Stomach (tissue), 9 donors: ENCODE data around the gene RDH16. TPM values are rescaled to one million over a fixed set of nuclear protein-coding genes. Genes with fewer than 3 reads are reported as not detected.

Source experiments
- DNase-seq, 2 donors: peaks; one replicate each; pipeline versions ENCODE4 v3.0.0 to v3.0.0-alpha.2; 2013 to 2019
- H3K27ac ChIP-seq, 5 donors: fragments of 200-600 bp in 4 of 5; sonication (generic) in 4 of 5; one replicate each; pipeline ENCODE4 v1.5.1; 2013 to 2019; ENCODE audit warnings: mild to moderate bottlenecking in 1 of 5, moderate library complexity in 1 of 5
- H3K27me3 ChIP-seq, 3 donors: fragments of 200-600 bp; sonication (generic); one replicate each; pipeline ENCODE4 v1.5.1; 2017 to 2019; ENCODE audit warnings: mixed run types in 1 of 3
- H3K36me3 ChIP-seq, 4 donors: fragments of 200-600 bp; sonication (generic); 1 replicate in 3 of 4; 2 replicates in 1 of 4; pipeline ENCODE4 v1.5.1; 2016 to 2019
- H3K4me1 ChIP-seq, 4 donors: fragments of 200-600 bp; sonication (generic); one replicate each; pipeline ENCODE4 v1.5.1; 2016 to 2019
- H3K4me3 ChIP-seq, 4 donors: fragments of 200-600 bp; sonication (generic) in 3 of 4; one replicate each; pipeline ENCODE4 v1.5.1; 2016 to 2019; ENCODE audit warnings: mild to moderate bottlenecking in 1 of 4
- H3K9me3 ChIP-seq, 4 donors: fragments of 200-600 bp; sonication (generic); one replicate each; pipeline ENCODE4 v1.5.1; 2016 to 2019
- EP300 ChIP-seq: sonication (generic); formaldehyde crosslinking; IDR thresholded peaks from one replicate; pipeline ENCODE4 v1.6.1; 2017; ENCODE audit warnings: antibody characterized with exemption
- POLR2A ChIP-seq, 4 donors: fragments of 450-650 bp; IDR thresholded peaks; one replicate each; pipeline ENCODE4 v1.6.1; 2016; ENCODE audit warnings: antibody characterized with exemption in 4 of 4, control low read depth in 2 of 4, mild to moderate bottlenecking in 1 of 4, moderate library complexity in 1 of 4
- POLR2AphosphoS5 ChIP-seq, 3 donors: sonication (generic); formaldehyde crosslinking; IDR thresholded peaks; one replicate each; pipeline ENCODE4 v1.6.1; 2016; ENCODE audit warnings: antibody characterized with exemption in 3 of 3
- WGBS, 5 donors: extraction: QIAGEN DNeasy Blood & Tissue Kit in 3 of 5; methylation state at CpG; one replicate each; pipeline versions ENCODE4 v1.1.5 to v1.1.7; 2013 to 2018; 5-methylcytosine and 5-hydroxymethylcytosine counted together
- intact Hi-C: fragments of 100-400 bp; cut with DNase I; formaldehyde crosslinking; loops from one replicate; pipeline ENCODE4 v1.15.1; 2023; ENCODE audit warnings: low total_unique reads
- polyA plus RNA-seq, 3 donors: library from polyadenylated mRNA; stranded (reverse); fragments of 200-250 nt; gene quantifications; one replicate each; pipeline ENCODE4 v1.2.3, GENCODE V29; 2013
- total RNA-seq, 5 donors: library from RNA; depleted of rRNA; stranded (reverse); fragments of >200 nt; gene quantifications; one replicate each; pipeline versions ENCODE4 v1.1.0 to v1.2.3, GENCODE V29; 2014 to 2016
- TF ChIP-seq, protein P1 (sequence below), 7 experiments: fragments of 450-650 bp in 4 of 7; fragments of 200-600 bp in 3 of 7; sonication (generic) in 3 of 7; IDR thresholded peaks; one replicate each; pipeline ENCODE4 v1.5.1; 2016 to 2019; ENCODE audit warnings: antibody characterized with exemption in 7 of 7, control low read depth in 2 of 7, mild to moderate bottlenecking in 1 of 7
- donor health status: healthy with polysubstance abuse.
- donor health status: Bipolar disorder and iron deficiency.
- donor health status: healthy.

The RDH16 gene
- total and polyA plus RNA-seq, 8 donors, result 0.37 to 1.0 (median 0.68) TPM; not detected in 5

DNA sequence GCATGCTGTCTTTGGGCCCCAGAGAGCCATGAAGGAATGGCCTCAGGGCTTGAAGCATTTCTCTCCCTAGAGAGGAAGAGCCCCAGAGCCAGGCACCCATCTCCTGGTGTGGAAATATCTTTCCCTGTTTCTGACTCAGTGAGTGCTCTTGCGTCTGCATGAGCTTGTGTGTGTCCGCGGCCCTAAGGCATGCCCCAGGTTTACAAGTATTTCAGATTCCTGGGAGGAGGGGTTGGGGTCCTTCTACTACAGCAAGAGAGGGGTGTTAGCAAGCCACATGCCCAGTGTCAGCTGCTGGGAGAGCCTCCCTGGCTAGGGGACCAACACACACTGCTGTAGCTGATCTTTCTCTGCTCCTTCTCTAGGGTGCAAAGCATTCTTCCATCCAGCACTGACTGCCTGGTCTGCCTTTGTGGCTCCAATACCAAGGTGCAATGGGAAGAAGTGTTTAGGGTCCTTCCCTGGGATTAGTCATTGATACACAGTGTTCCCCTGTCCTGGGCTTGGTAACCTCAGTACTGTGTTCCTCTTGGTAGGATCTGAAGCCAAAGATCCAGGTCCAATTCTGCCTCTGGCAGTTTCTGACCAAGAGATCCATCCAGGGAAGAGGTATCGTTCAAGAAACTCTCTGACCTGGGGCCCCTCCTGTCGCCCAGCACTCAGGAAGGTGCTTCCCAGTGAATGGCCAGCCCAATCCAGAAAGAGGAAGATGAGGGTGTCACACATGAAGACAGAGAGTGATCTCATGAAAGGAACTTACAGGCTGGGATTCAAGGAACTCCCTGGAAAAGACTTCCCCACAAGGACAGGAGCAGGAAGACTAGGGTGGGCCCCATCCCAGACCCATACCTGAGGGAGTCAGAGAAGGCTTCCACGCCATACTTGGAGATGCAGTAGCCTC is 3.1 kb downstream of the RDH16 start:
- Histone ChIP-seq H3K36me3 (no peaks in the 10 kb centered on the region), H3K27me3 (no peaks in the 10 kb centered on the region), H3K4me1 (no peaks in the 10 kb centered on the region), H3K27ac (no peak overlapping the region), H3K4me3 (no peak overlapping the region), H3K9me3 (peaks cover 3 to 19% (median 16%) of the 10 kb centered on the region in 4 donors)
- WGBS, 5 donors, result 85 to 92% (median 87%) methylated on average over 6 of the region's 6 CpGs
- TF ChIP-seq POLR2A (IDR thresholded peaks at IDR 0.05), result no peak
- TF ChIP-seq, protein P1, sequence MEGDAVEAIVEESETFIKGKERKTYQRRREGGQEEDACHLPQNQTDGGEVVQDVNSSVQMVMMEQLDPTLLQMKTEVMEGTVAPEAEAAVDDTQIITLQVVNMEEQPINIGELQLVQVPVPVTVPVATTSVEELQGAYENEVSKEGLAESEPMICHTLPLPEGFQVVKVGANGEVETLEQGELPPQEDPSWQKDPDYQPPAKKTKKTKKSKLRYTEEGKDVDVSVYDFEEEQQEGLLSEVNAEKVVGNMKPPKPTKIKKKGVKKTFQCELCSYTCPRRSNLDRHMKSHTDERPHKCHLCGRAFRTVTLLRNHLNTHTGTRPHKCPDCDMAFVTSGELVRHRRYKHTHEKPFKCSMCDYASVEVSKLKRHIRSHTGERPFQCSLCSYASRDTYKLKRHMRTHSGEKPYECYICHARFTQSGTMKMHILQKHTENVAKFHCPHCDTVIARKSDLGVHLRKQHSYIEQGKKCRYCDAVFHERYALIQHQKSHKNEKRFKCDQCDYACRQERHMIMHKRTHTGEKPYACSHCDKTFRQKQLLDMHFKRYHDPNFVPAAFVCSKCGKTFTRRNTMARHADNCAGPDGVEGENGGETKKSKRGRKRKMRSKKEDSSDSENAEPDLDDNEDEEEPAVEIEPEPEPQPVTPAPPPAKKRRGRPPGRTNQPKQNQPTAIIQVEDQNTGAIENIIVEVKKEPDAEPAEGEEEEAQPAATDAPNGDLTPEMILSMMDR (IDR thresholded peaks at IDR 0.05), result no peak
- TF ChIP-seq EP300, result no peak
- no peak for TF ChIP-seq POLR2AphosphoS5 (IDR thresholded peaks at IDR 0.05)
- no peak for DNase-seq
- intact Hi-C loops, result no loop called here

DNA sequence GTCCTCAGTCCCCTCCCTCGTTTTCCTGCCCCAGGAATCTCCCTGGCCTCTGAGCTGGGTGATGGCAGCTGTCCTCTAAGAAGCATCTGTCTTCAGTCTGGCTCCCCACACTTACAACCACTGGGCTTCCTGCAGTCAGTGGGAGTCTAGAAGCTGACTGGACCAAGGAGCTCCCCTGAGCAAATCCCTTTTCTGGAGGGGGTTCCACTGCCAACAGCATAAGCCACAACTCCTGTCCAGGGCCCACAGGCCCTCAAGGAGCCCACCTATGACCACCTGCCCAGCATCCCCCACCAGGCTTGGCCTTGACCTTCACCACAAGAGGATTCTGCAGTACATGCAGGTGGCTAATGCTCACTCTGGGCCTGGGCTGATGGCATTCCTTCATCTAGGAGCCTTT is 4.1 kb downstream of the RDH16 start:
- Histone ChIP-seq H3K4me3 (no peak overlapping the region), H3K36me3 (no peaks in the 10 kb centered on the region), H3K27ac (no peak overlapping the region), H3K9me3 (peaks cover under 1 to 9% (median 7%) of the 10 kb centered on the region in 4 donors), H3K4me1 (no peaks in the 10 kb centered on the region), H3K27me3 (no peaks in the 10 kb centered on the region)
- 8 to 39% (median 10%) methylated on average over 1 of the region's 1 CpG for WGBS, 5 donors
- TF ChIP-seq POLR2A (IDR thresholded peaks at IDR 0.05) (no peak), EP300 (no peak), POLR2AphosphoS5 (IDR thresholded peaks at IDR 0.05) (no peak)
- TF ChIP-seq, protein P1 (IDR thresholded peaks at IDR 0.05), result no peak
- no peak for DNase-seq
- intact Hi-C loops, result no loop called here

DNA sequence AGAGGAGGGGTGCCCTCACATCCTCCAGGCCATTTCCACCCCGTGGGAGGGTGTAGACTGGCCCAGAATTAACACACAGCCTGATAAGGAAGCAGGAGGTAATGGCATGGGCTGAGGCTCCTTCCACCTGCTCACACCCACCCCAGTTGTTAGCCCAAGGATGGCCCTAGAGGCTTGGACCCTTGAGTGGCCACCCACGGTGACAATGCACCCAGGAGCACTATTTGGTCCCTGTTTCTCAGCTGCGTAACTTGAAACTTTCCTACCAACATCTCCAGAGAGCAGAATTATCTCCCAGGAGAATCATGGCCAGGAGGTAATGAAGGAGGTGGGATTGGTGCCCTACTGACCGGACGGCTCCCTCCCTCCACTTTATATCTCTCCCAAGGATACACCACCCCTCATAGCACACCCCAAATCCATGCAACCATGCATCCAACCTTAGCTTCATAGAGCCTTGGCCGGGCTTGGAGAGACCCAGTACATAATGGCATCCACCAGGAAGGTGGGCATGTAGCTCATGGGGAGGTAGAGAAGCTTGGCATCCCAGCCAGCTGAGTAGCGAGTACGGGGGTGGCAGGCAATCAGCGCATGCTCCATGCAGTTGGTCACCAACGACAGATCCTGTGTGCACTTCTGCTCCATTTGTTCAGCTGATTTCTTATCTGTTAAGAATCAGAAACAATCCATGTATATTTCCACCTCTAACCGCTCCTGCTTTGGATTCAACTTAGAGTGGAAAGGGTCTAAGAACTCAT is 5.6 kb downstream of the RDH16 start:
- WGBS, 5 donors, result 83 to 85% (median 84%) methylated on average over 9 to 11 of the region's 11 CpGs
- no peaks in the 10 kb centered on the region for H3K27me3 ChIP-seq

GRCh38 chr12:56948881-56949280 is 8.5 kb downstream of the RDH16 start:
- intact Hi-C loops, result no loop called here
- Histone ChIP-seq H3K27ac (no peak overlapping the region), H3K4me3 (no peak overlapping the region), H3K36me3 (no peaks in the 10 kb centered on the region), H3K4me1 (no peaks in the 10 kb centered on the region), H3K27me3 (no peaks in the 10 kb centered on the region), H3K9me3 (no peaks in the 10 kb centered on the region)
- TF ChIP-seq POLR2A (IDR thresholded peaks at IDR 0.05) (no peak), POLR2AphosphoS5 (IDR thresholded peaks at IDR 0.05) (no peak), EP300 (no peak)
- TF ChIP-seq, protein P1 (IDR thresholded peaks at IDR 0.05), result no peak
- DNase-seq, result no peak
- 91 to 100% (median 97%) methylated on average over 2 of the region's 2 CpGs for WGBS, 5 donors

More for the DNA sequence above, 5.6 kb downstream of the RDH16 start:
- Histone ChIP-seq H3K36me3 (no peaks in the 10 kb centered on the region), H3K9me3 (no peaks in the 10 kb centered on the region), H3K27ac (no peak overlapping the region), H3K4me3 (no peak overlapping the region), H3K4me1 (no peaks in the 10 kb centered on the region)
- DNase-seq, result no peak
- TF ChIP-seq, protein P1 (IDR thresholded peaks at IDR 0.05), result no peak
- no peak for TF ChIP-seq POLR2A (IDR thresholded peaks at IDR 0.05)
- TF ChIP-seq EP300, result no peak
- no peak for TF ChIP-seq POLR2AphosphoS5 (IDR thresholded peaks at IDR 0.05)
- intact Hi-C loops, result no loop called here
